Measurements from ENCODE around the gene FAR2.

Gene FAR2

DNA sequence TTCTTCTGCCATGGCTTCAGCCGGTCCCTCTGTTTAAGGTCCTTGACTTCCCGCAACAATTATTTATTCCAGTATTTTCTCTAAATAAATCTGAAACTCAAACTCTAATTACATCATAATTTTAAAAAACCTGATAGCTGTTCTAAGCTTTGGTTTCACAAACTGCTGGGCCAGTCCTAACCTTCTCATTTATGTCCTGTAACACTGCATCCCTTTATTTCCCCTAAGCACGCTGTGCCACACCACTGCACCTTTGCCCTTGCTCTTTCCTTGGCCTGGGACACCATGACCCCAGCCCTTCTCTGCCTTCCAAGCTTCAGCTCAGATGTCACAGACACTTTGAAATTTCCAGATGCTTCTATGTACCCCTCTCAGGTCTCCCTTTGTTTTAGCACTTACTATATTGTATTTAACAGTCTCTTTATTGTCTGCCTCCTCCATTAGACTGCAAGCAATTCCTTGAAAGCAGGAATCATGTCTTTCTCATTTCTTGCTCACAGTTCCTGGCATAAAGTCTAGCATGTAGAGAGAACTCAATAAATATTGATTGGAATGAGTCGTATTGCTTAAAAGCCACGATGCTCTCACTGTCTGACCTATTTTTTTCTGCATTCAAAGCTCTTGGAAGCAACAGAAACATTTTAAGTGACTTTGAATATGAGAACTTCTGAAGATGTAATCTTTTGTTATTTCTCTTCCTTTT, 120.8 kb downstream of the FAR2 start:
- in situ Hi-C loops (cut with MboI; ENCODE audit: low sequenced_read_pairs, unreplicated experiment): no loop called here
- no peak for DNase-seq (ENCODE audit: low spot score)
- TF ChIP-seq CTCF (IDR thresholded peaks at IDR 0.05; ENCODE audit: borderline replicate concordance, control extremely low read depth, extremely low read depth, insufficient read depth, missing control alignments): no peak

GRCh38 chr12:29270446-29270845, 121.4 kb downstream of the FAR2 start:
- TF ChIP-seq CTCF (IDR thresholded peaks at IDR 0.05; ENCODE audit: borderline replicate concordance, control extremely low read depth, extremely low read depth, insufficient read depth, missing control alignments): no peak
- DNase-seq (ENCODE audit: low spot score): no peak
- in situ Hi-C loops (cut with MboI; ENCODE audit: low sequenced_read_pairs, unreplicated experiment): no loop called here

GRCh38 chr12:29273178-29273843, 124.2 kb downstream of the FAR2 start:
- no peak for TF ChIP-seq CTCF (IDR thresholded peaks at IDR 0.05; ENCODE audit: borderline replicate concordance, control extremely low read depth, extremely low read depth, insufficient read depth, missing control alignments)
- no peak for DNase-seq (ENCODE audit: low spot score)
- in situ Hi-C loops (cut with MboI; ENCODE audit: low sequenced_read_pairs, unreplicated experiment): no loop called here

GRCh38 chr12:29275834-29276233, 126.8 kb downstream of the FAR2 start:
- no peak for DNase-seq (ENCODE audit: low spot score)
- in situ Hi-C loops (cut with MboI; ENCODE audit: low sequenced_read_pairs, unreplicated experiment): no loop called here
- no peak for TF ChIP-seq CTCF (IDR thresholded peaks at IDR 0.05; ENCODE audit: borderline replicate concordance, control extremely low read depth, extremely low read depth, insufficient read depth, missing control alignments)

- no peak for DNase-seq (ENCODE audit: low spot score)
- no peak for TF ChIP-seq CTCF (IDR thresholded peaks at IDR 0.05; ENCODE audit: borderline replicate concordance, control extremely low read depth, extremely low read depth, insufficient read depth, missing control alignments)
- in situ Hi-C loops (cut with MboI; ENCODE audit: low sequenced_read_pairs, unreplicated experiment): no loop called here
Observed at GRCh38 chr12:29277231-29277630, 128.2 kb downstream of the FAR2 start.

DNA sequence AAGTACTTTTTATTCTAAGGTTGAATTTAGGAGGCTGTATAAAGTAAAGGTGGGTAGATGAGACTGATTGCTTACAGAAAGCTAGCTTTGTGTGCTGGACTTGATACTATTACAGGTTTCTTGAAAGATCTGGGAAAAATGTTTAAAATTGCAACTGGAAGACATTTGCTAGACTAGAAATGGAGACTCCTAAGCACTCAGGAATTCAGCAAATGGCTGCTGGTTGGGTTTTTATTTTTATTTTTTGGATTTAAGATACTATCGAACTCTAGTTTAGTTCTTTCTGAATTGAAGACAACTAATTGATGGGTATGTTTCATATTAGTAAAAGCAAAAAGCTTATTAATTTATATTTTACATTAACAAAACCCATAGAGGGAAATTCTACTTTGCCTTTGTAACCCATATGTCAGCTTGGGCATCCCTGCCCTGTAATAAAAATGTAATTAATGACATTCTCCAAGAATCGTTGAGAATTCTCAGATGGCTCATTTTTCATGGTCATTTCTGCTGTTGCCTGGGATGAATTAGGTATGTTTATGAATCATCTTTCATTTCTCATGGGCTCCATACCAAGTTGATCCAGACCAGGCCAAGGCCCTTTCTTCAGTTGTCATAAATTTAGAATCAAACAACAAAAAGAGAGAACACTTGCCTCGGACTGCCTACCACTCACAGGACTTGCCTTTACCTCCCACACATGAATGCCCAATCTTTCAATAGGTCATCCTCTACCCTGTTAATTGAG, 129.8 kb downstream of the FAR2 start:
- TF ChIP-seq CTCF (IDR thresholded peaks at IDR 0.05; ENCODE audit: borderline replicate concordance, control extremely low read depth, extremely low read depth, insufficient read depth, missing control alignments): no peak
- DNase-seq (ENCODE audit: low spot score): no peak
- in situ Hi-C loops (cut with MboI; ENCODE audit: low sequenced_read_pairs, unreplicated experiment): no loop called here

Measured in GM13976 (cell line).